Thoracic aorta (tissue), 2 donors: ENCODE measurements around the gene ALDH6A1. TPM values are rescaled to one million over a fixed set of nuclear protein-coding genes. Genes with fewer than 3 reads are reported as not detected.

Experiments
- ATAC-seq: fragments of 150-250 bp; one replicate; pipeline ENCODE4 v1.8.0; 2017; ENCODE audit warnings: low read depth; ENCODE audit not compliant: insufficient number of reproducible peaks, low FRiP score
- DNase-seq: peaks from one replicate; pipeline ENCODE4 v3.0.0-alpha.2; 2020; ENCODE audit warnings: low spot score
- H3K27ac ChIP-seq, 2 donors: fragments of 200-600 bp; sonication (generic); 1 replicate in 1 of 2; 2 replicates in 1 of 2; pipeline ENCODE4 v1.5.1; 2016; ENCODE audit warnings: mild to moderate bottlenecking in 2 of 2, moderate library complexity in 2 of 2
- H3K27me3 ChIP-seq: fragments of 200-600 bp; sonication (generic); replicated peaks from 2 replicates; pipeline ENCODE4 v1.6.0; 2016; ENCODE audit warnings: mild to moderate bottlenecking; ENCODE audit not compliant: insufficient read depth
- H3K36me3 ChIP-seq: fragments of 200-600 bp; sonication (generic); one replicate; pipeline ENCODE4 v1.5.1; 2016
- H3K4me1 ChIP-seq, 2 donors: fragments of 200-600 bp; sonication (generic); 1 replicate in 1 of 2; 2 replicates in 1 of 2; pipeline versions ENCODE4 v1.5.1 to v1.6.0; 2016; ENCODE audit warnings: low read depth in 2 of 2, mild to moderate bottlenecking in 1 of 2; ENCODE audit not compliant: control insufficient read depth in 1 of 2
- H3K4me3 ChIP-seq: fragments of 200-600 bp; sonication (generic); 2 replicates; pipeline ENCODE4 v1.5.1; 2016; ENCODE audit warnings: mild to moderate bottlenecking
- H3K9me3 ChIP-seq: fragments of 200-600 bp; sonication (generic); 2 replicates; pipeline ENCODE4 v1.5.1; 2016
- CTCF ChIP-seq: fragments of 200-600 bp; sonication (generic); IDR thresholded peaks from one replicate; pipeline ENCODE4 v1.5.1; 2019; ENCODE audit warnings: antibody characterized with exemption
- total RNA-seq, 2 donors: library from RNA; depleted of rRNA; stranded (reverse); fragments of >200 nt; gene quantifications; one replicate each; pipeline versions ENCODE4 v1.1.0 to v1.2.3, GENCODE V29; 2016

Gene ALDH6A1
- total RNA-seq, 2 donors from 2014 or later = 20.3 to 28.5 TPM

GRCh38 chr14:74038020-74038859, 46.0 kb downstream of the ALDH6A1 start:
- no peaks in the 10 kb centered on the region for H3K36me3 ChIP-seq
- H3K9me3 ChIP-seq = no peaks in the 10 kb centered on the region
- H3K27me3 ChIP-seq = no peaks in the 10 kb centered on the region
- H3K27ac ChIP-seq = no peak overlapping the region
- TF ChIP-seq CTCF = peak; percentile 65
- no peak overlapping the region for H3K4me3 ChIP-seq
- DNase-seq = no peak
- no peaks in the 10 kb centered on the region for H3K4me1 ChIP-seq
- ATAC-seq = no peak

- H3K27me3 ChIP-seq = no peaks in the 10 kb centered on the region
- H3K4me3 ChIP-seq = no peak overlapping the region
- TF ChIP-seq CTCF = no peak
- no peaks in the 10 kb centered on the region for H3K9me3 ChIP-seq
- no peaks in the 10 kb centered on the region for H3K4me1 ChIP-seq
- H3K27ac ChIP-seq = no peak overlapping the region
- no peak for ATAC-seq
- no peak for DNase-seq
- no peaks in the 10 kb centered on the region for H3K36me3 ChIP-seq
Observed at GRCh38 chr14:74035556-74035955, 48.7 kb downstream of the ALDH6A1 start.

GRCh38 chr14:74034572-74034971, 49.7 kb downstream of the ALDH6A1 start:
- Histone ChIP-seq H3K36me3 (no peaks in the 10 kb centered on the region), H3K27me3 (no peaks in the 10 kb centered on the region), H3K4me3 (no peak overlapping the region), H3K9me3 (no peaks in the 10 kb centered on the region), H3K27ac (no peak overlapping the region), H3K4me1 (no peaks in the 10 kb centered on the region)
- ATAC-seq (no peak), DNase-seq (no peak)
- no peak for TF ChIP-seq CTCF

- no peak for DNase-seq
- Histone ChIP-seq H3K36me3 (no peaks in the 10 kb centered on the region), H3K27me3 (no peaks in the 10 kb centered on the region), H3K27ac (no peak overlapping the region), H3K4me3 (no peak overlapping the region), H3K9me3 (no peaks in the 10 kb centered on the region), H3K4me1 (no peaks in the 10 kb centered on the region)
- no peak for ATAC-seq
- TF ChIP-seq CTCF = no peak
Observed at GRCh38 chr14:74029136-74029535, 55.1 kb downstream of the ALDH6A1 start.

- no peak overlapping the region for H3K4me3 ChIP-seq
- no peak overlapping the region for H3K27ac ChIP-seq
- H3K9me3 ChIP-seq = no peaks in the 10 kb centered on the region
- H3K36me3 ChIP-seq = no peaks in the 10 kb centered on the region
- no peak for TF ChIP-seq CTCF
- ATAC-seq (no peak), DNase-seq (no peak)
- peaks cover 8 to 16% of the 10 kb centered on the region in 2 donors for H3K4me1 ChIP-seq
- H3K27me3 ChIP-seq = no peaks in the 10 kb centered on the region
Observed at GRCh38 chr14:74022346-74022745, 61.9 kb downstream of the ALDH6A1 start.
